Measurements from ENCODE around the gene CREG2. TPM values are rescaled to one million over a fixed set of nuclear protein-coding genes. Genes with fewer than 3 reads are reported as not detected.

CREG2 gene
- polyA plus RNA-seq, 1 experiment = not detected

DNA sequence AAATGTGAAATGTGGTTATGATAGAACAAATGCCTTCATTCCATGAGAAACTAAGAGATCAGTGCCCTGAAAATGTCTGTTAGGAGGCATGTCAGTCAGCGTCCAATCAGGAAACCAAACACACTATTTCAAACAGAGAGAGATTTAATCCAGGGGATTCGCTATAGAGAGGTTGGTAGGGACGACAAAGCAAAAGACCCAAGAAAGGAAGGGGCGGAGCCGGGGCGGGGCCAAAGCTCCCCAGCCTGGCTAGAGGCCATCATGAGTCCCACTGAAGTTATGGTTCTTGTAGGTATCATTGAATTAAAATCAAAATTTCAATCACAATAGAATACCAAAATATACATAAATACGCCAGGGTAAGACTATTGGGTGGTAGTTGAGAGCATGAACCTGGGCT lies 45.9 kb downstream of the CREG2 start:
- Histone ChIP-seq H3K27ac (ENCODE audit: low read depth, low read length) (no peak overlapping the region), H3K27me3 (ENCODE audit: control insufficient read depth, insufficient read depth, low read length) (no peaks in the 10 kb centered on the region), H3K4me3 (ENCODE audit: low read depth, low read length) (no peak overlapping the region), H3K9me3 (ENCODE audit: control insufficient read depth, insufficient read depth, low read length) (peaks cover 3% of the 10 kb centered on the region; the same call in 1 of the 2 replicates)
- no peak for DNase-seq (ENCODE audit: low read depth, low spot score)
- ChIA-PET CTCF (interaction anchor here (0.5 to 4.4 kb wide), 33 partner anchors 8 to 1101 kb away, joined by 3 to 34 read pairs (median 4); partner anchors contain the start of genes CNOT11 and CREG2), POLR2A (interaction anchor here (0.8 kb wide), 1 partner anchor 358 kb away, joined by 3 read pairs; no protein-coding TSS in a partner anchor)
- TF ChIP-seq, protein P1, sequence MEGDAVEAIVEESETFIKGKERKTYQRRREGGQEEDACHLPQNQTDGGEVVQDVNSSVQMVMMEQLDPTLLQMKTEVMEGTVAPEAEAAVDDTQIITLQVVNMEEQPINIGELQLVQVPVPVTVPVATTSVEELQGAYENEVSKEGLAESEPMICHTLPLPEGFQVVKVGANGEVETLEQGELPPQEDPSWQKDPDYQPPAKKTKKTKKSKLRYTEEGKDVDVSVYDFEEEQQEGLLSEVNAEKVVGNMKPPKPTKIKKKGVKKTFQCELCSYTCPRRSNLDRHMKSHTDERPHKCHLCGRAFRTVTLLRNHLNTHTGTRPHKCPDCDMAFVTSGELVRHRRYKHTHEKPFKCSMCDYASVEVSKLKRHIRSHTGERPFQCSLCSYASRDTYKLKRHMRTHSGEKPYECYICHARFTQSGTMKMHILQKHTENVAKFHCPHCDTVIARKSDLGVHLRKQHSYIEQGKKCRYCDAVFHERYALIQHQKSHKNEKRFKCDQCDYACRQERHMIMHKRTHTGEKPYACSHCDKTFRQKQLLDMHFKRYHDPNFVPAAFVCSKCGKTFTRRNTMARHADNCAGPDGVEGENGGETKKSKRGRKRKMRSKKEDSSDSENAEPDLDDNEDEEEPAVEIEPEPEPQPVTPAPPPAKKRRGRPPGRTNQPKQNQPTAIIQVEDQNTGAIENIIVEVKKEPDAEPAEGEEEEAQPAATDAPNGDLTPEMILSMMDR (IDR thresholded peaks at IDR 0.05; ENCODE audit: low read depth, low read length) = no peak

DNA sequence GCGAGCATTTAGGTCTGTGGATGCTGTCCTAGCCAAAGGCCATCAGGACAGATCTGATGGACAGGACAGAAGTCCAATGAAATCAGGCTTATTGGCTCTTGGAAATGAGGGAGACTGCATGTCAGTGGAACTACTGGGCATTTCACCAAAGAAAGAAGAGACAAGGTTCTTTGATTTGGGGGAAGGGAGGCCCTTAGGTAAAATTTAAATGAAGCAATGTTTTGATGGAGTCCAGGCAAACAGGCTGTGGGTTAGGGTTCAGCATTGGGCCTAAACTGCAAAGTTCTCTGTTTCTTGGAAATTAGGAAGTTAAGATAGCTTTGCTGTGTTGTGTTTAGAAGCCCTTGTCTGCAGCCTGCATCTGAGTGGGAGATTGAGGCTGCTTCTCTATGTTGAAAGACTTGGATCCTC lies 47.2 kb downstream of the CREG2 start:
- peaks cover 3% of the 10 kb centered on the region; the same call in 1 of the 2 replicates for H3K9me3 ChIP-seq (ENCODE audit: control insufficient read depth, insufficient read depth, low read length)
- no peak overlapping the region for H3K27ac ChIP-seq (ENCODE audit: low read depth, low read length)
- H3K4me3 ChIP-seq (ENCODE audit: low read depth, low read length) = no peak overlapping the region
- DNase-seq (ENCODE audit: low read depth, low spot score) = no peak
- no peaks in the 10 kb centered on the region for H3K27me3 ChIP-seq (ENCODE audit: control insufficient read depth, insufficient read depth, low read length)
- TF ChIP-seq, protein P1 (IDR thresholded peaks at IDR 0.05; ENCODE audit: low read depth, low read length) = no peak
- POLR2A ChIA-PET = no interaction called here
- CTCF ChIA-PET = interaction anchor here (0.6 to 4.4 kb wide), 7 partner anchors 10 to 540 kb away, joined by 3 to 34 read pairs (median 5); no protein-coding TSS in a partner anchor

DNA sequence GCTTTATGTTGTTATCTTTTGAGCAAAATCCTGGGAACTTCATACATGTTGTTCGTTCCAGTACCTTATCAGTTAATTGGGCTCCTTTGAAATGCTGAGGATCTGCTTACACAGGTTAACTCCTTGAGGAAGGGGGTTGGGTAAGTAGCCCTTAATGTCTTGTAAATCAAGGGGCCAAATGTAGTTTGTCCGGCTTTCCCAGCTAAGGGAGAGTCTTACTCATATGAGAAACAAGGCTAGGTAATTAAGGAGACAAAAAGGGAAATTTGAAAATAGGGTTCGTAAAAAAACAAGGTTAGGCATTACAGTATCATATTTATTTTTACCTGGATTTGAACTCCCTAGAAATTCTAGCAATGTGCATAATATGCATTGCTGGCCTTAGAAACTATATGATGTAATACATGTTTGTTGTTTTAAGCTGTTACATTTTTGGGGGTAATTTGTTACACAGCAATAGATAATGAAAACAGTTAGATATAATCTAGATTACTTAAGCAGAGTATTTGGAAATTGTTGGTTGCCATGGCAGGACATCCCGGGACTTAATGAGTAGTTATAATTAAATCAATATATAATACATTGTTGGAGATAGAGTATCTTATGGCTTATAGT lies 47.9 kb downstream of the CREG2 start:
- DNase-seq (ENCODE audit: low read depth, low spot score) = no peak
- ChIA-PET CTCF (interaction anchor here (0.5 to 4.4 kb wide), 2 partner anchors 11 to 76 kb away, joined by 5 to 34 read pairs; no protein-coding TSS in a partner anchor), POLR2A (no interaction called here)
- no peaks in the 10 kb centered on the region for H3K27me3 ChIP-seq (ENCODE audit: control insufficient read depth, insufficient read depth, low read length)
- no peak overlapping the region for H3K27ac ChIP-seq (ENCODE audit: low read depth, low read length)
- TF ChIP-seq, protein P1 (IDR thresholded peaks at IDR 0.05; ENCODE audit: low read depth, low read length) = no peak
- no peak overlapping the region for H3K4me3 ChIP-seq (ENCODE audit: low read depth, low read length)
- H3K9me3 ChIP-seq (ENCODE audit: control insufficient read depth, insufficient read depth, low read length) = peaks cover 3% of the 10 kb centered on the region; the same call in 1 of the 2 replicates

DNA sequence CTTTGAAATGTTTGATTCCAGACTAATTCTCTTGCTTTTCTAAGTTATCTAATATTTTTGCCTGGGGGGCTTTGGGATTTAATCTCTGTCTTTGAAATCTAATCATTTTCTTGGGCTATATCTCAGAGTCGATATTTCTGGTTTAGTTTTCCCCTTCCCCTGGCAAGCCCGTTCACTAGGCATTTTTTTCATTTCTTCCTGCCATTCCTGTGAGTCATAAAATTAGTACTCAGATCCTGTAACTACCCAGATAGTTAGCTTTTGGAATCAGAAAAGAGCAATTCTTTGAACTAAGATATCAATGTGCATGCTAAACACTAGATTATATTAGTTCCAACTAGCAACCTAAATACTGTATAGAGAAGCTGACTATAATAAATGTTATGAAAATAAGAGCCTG lies 49.4 kb downstream of the CREG2 start:
- no peak for DNase-seq (ENCODE audit: low read depth, low spot score)
- ChIA-PET POLR2A (interaction anchor here (0.6 kb wide), 1 partner anchor 52 kb away, joined by 7 read pairs; no protein-coding TSS in a partner anchor), CTCF (interaction anchor here (1.0 kb wide), 1 partner anchor 79 kb away, joined by 3 read pairs; no protein-coding TSS in a partner anchor)
- no peak overlapping the region for H3K4me3 ChIP-seq (ENCODE audit: low read depth, low read length)
- TF ChIP-seq, protein P1 (IDR thresholded peaks at IDR 0.05; ENCODE audit: low read depth, low read length) = no peak
- H3K27me3 ChIP-seq (ENCODE audit: control insufficient read depth, insufficient read depth, low read length) = no peaks in the 10 kb centered on the region
- no peak overlapping the region for H3K27ac ChIP-seq (ENCODE audit: low read depth, low read length)
- H3K9me3 ChIP-seq (ENCODE audit: control insufficient read depth, insufficient read depth, low read length) = 0 out of 2 replicates have a peak, but pooled peaks cover 3% of the 10 kb centered on the region

All from AG04450 (cell line).